Measurements from ENCODE around the gene ADAMTS16.

DNA sequence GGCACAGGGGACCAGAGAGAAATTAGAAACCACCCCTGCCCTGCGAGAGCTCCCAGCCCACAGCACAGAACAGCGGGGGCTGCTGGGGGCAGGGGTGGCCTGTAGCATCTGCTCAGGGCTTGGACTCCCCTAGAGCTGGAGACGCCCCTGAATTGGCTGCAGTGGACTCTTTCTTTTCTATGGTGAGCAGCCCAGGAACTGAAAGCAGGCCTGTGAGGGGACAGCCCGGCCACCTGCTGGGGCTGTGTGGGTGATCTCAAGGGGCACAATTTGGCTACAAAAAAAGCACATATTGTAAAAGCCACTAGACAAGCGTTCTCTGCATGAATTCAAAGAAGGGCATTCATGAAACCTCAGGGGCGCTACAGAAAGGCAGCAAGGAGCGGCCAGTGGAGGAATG, 224.8 kb downstream of the ADAMTS16 start:
- TF ChIP-seq EZH2 (IDR thresholded peaks at IDR 0.05; ENCODE audit: low read depth, unreplicated experiment) = no peak
- TF ChIP-seq, protein P1, sequence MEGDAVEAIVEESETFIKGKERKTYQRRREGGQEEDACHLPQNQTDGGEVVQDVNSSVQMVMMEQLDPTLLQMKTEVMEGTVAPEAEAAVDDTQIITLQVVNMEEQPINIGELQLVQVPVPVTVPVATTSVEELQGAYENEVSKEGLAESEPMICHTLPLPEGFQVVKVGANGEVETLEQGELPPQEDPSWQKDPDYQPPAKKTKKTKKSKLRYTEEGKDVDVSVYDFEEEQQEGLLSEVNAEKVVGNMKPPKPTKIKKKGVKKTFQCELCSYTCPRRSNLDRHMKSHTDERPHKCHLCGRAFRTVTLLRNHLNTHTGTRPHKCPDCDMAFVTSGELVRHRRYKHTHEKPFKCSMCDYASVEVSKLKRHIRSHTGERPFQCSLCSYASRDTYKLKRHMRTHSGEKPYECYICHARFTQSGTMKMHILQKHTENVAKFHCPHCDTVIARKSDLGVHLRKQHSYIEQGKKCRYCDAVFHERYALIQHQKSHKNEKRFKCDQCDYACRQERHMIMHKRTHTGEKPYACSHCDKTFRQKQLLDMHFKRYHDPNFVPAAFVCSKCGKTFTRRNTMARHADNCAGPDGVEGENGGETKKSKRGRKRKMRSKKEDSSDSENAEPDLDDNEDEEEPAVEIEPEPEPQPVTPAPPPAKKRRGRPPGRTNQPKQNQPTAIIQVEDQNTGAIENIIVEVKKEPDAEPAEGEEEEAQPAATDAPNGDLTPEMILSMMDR (conservative IDR thresholded peaks at IDR 0.05; ENCODE audit: low read depth in 2 of 2) = no peak
- TF ChIP-seq EZH2phosphoT487 (IDR thresholded peaks at IDR 0.05; ENCODE audit: unreplicated experiment) = no peak
- TF ChIP-seq POLR2AphosphoS5 (IDR thresholded peaks at IDR 0.05; ENCODE audit: low read depth) = no peak
- no peak for TF ChIP-seq JUNB (IDR thresholded peaks at IDR 0.05; ENCODE audit: unreplicated experiment)
- TF ChIP-seq ZNF331 (CRISPR knock-in tag; IDR thresholded peaks at IDR 0.05; ENCODE audit: low read depth) = no peak
- TF ChIP-seq, protein P2, sequence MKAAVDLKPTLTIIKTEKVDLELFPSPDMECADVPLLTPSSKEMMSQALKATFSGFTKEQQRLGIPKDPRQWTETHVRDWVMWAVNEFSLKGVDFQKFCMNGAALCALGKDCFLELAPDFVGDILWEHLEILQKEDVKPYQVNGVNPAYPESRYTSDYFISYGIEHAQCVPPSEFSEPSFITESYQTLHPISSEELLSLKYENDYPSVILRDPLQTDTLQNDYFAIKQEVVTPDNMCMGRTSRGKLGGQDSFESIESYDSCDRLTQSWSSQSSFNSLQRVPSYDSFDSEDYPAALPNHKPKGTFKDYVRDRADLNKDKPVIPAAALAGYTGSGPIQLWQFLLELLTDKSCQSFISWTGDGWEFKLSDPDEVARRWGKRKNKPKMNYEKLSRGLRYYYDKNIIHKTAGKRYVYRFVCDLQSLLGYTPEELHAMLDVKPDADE (IDR thresholded peaks at IDR 0.05) = no peak
